Gastroesophageal sphincter (tissue), 4 donors: ENCODE measurements around the gene RNF126. TPM values are rescaled to one million over a fixed set of nuclear protein-coding genes. Genes with fewer than 3 reads are reported as not detected.

ENCODE experiments used
- ATAC-seq: fragments of 150-250 bp; one replicate; pipeline ENCODE4 v1.9.1; 2016; ENCODE audit warnings: mild to moderate bottlenecking, moderate library complexity
- H3K27ac ChIP-seq, 4 donors: fragments of 200-600 bp; sonication (generic) in 3 of 4; 1 replicate in 3 of 4; 2 replicates in 1 of 4; pipeline ENCODE4 v1.5.1; 2016 to 2019
- H3K27me3 ChIP-seq: fragments of 200-600 bp; sonication (generic); one replicate; pipeline ENCODE4 v1.5.1; 2019
- H3K36me3 ChIP-seq, 2 donors: fragments of 200-600 bp; sonication (generic); one replicate each; pipeline ENCODE4 v1.5.1; 2019; ENCODE audit warnings: control low read depth in 1 of 2
- H3K4me1 ChIP-seq, 3 donors: fragments of 200-600 bp; sonication (generic); 1 replicate in 2 of 3; 2 replicates in 1 of 3; pipeline ENCODE4 v1.5.1; 2016 to 2019; ENCODE audit warnings: control low read depth in 2 of 3
- H3K4me3 ChIP-seq, 2 donors: fragments of 200-600 bp; sonication (generic); one replicate each; pipeline ENCODE4 v1.5.1; 2019; ENCODE audit warnings: mild to moderate bottlenecking in 1 of 2, moderate library complexity in 1 of 2
- H3K9me3 ChIP-seq, 3 donors: fragments of 200-600 bp; sonication (generic); one replicate each; pipeline ENCODE4 v1.5.1; 2017 to 2019; ENCODE audit warnings: control low read depth in 2 of 3
- EP300 ChIP-seq: sonication (generic); formaldehyde crosslinking; IDR thresholded peaks from one replicate; pipeline ENCODE4 v1.6.1; 2017; ENCODE audit warnings: antibody characterized with exemption, mild to moderate bottlenecking
- POLR2A ChIP-seq, 2 donors: fragments of 450-650 bp; IDR thresholded peaks; one replicate each; pipeline ENCODE4 v1.6.1; 2017; ENCODE audit warnings: antibody characterized with exemption in 2 of 2, mild to moderate bottlenecking in 2 of 2, moderate library complexity in 1 of 2
- POLR2AphosphoS5 ChIP-seq: sonication (generic); formaldehyde crosslinking; IDR thresholded peaks from one replicate; pipeline ENCODE4 v1.6.1; 2017; ENCODE audit warnings: antibody characterized with exemption
- WGBS, 2 donors: methylation state at CpG; one replicate each; pipeline ENCODE4 v1.1.5; 2018; ENCODE audit warnings: low coverage in 1 of 2; 5-methylcytosine and 5-hydroxymethylcytosine counted together
- total RNA-seq, 4 donors: library from RNA; depleted of rRNA; stranded (reverse); fragments of >200 nt; gene quantifications; one replicate each; pipeline ENCODE4 v1.1.0, GENCODE V29; 2016
- TF ChIP-seq, protein P1 (sequence below), 4 experiments: fragments of 200-600 bp in 2 of 4; fragments of 450-650 bp in 2 of 4; sonication (generic) in 1 of 4; IDR thresholded peaks; one replicate each; pipeline ENCODE4 v1.5.1; 2017 to 2019; ENCODE audit warnings: antibody characterized with exemption in 4 of 4, mild to moderate bottlenecking in 2 of 4, moderate library complexity in 2 of 4

Gene RNF126
- total RNA-seq, 4 donors from 2014 or later = 47.7 to 57.9 (median 52.0) TPM

DNA sequence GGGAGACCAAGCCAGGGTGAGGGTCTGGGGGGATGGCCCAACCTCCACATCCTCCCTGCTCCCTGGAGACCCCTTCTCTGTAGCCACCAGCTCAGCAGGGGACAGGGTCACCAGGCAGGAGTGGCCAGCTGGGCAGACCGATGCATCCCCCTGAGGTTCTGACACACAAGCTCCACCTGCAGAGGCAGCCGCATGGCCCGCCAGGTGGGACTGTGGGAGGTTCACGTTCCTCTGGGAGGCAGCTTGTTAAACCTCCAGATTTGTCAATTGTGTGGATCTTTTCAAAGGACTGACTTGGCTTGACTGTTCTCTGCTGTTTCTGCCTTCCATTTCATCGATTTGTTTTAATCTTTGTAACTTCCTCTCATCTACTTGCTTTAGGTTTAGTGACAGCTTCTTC is 37.8 kb downstream of the RNF126 start:
- Histone ChIP-seq H3K4me3 (no peak overlapping the region), H3K27ac (no peak overlapping the region), H3K9me3 (no peaks in the 10 kb centered on the region), H3K4me1 (peaks cover 0 to 14% (median 0%) of the 10 kb centered on the region in 3 donors), H3K27me3 (no peaks in the 10 kb centered on the region), H3K36me3 (peaks cover 0 to 93% of the 10 kb centered on the region in 2 donors)
- TF ChIP-seq POLR2AphosphoS5 (no peak), EP300 (no peak), POLR2A (IDR thresholded peaks at IDR 0.05) (no peak)
- TF ChIP-seq, protein P1, sequence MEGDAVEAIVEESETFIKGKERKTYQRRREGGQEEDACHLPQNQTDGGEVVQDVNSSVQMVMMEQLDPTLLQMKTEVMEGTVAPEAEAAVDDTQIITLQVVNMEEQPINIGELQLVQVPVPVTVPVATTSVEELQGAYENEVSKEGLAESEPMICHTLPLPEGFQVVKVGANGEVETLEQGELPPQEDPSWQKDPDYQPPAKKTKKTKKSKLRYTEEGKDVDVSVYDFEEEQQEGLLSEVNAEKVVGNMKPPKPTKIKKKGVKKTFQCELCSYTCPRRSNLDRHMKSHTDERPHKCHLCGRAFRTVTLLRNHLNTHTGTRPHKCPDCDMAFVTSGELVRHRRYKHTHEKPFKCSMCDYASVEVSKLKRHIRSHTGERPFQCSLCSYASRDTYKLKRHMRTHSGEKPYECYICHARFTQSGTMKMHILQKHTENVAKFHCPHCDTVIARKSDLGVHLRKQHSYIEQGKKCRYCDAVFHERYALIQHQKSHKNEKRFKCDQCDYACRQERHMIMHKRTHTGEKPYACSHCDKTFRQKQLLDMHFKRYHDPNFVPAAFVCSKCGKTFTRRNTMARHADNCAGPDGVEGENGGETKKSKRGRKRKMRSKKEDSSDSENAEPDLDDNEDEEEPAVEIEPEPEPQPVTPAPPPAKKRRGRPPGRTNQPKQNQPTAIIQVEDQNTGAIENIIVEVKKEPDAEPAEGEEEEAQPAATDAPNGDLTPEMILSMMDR (IDR thresholded peaks at IDR 0.05) = no peak
- WGBS, 2 donors = 95% methylated on average over 5 of the region's 5 CpGs; no CpG with 5 or more reads in 1 of the 2 donors
- no peak for ATAC-seq

GRCh38 chr19:624433-625109 is 38.4 kb downstream of the RNF126 start:
- no peak for ATAC-seq
- Histone ChIP-seq H3K4me3 (no peak overlapping the region), H3K4me1 (peaks cover 0 to 7% (median 0%) of the 10 kb centered on the region in 3 donors), H3K27me3 (no peaks in the 10 kb centered on the region), H3K36me3 (peaks cover 0 to 93% of the 10 kb centered on the region in 2 donors), H3K9me3 (no peaks in the 10 kb centered on the region), H3K27ac (peak overlapping the region in 1 of 4 donors; percentile 17)
- TF ChIP-seq EP300 = no peak
- TF ChIP-seq POLR2AphosphoS5 = no peak
- TF ChIP-seq POLR2A (IDR thresholded peaks at IDR 0.05) = no peak
- TF ChIP-seq, protein P1 (IDR thresholded peaks at IDR 0.05) = no peak
- WGBS, 2 donors = 83 to 100% methylated on average over 1 to 2 of the region's 24 CpGs

DNA sequence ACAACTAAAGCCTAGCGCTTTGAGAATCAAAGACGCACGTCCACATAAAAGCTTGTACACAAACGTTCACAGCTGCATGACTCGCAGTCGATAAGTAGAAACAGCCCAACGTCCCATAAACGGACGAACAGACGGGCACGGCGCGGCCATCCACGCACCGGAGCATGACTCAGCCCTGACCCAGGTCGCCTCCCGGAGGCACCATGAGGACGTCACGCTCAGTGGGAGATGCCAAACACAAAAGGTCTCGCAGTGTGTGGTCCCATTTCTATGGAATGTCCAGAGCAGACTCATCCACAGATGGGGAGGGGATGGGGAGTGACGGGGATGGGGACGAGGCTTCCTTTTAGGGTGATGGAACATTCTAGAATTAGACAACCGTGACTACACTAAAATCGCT is 39.0 kb downstream of the RNF126 start:
- no peak for TF ChIP-seq POLR2AphosphoS5
- TF ChIP-seq POLR2A (IDR thresholded peaks at IDR 0.05) = no peak
- TF ChIP-seq, protein P1 (IDR thresholded peaks at IDR 0.05) = no peak
- no peak for TF ChIP-seq EP300
- H3K9me3 ChIP-seq = no peaks in the 10 kb centered on the region
- peaks cover 0 to 93% of the 10 kb centered on the region in 2 donors for H3K36me3 ChIP-seq
- no peaks in the 10 kb centered on the region for H3K27me3 ChIP-seq
- no peak overlapping the region for H3K4me3 ChIP-seq
- H3K27ac ChIP-seq = no peak overlapping the region
- 70 to 72% methylated on average over 8 to 24 of the region's 24 CpGs for WGBS, 2 donors
- H3K4me1 ChIP-seq = peaks cover 0 to 1% (median 0%) of the 10 kb centered on the region in 3 donors
- no peak for ATAC-seq

DNA sequence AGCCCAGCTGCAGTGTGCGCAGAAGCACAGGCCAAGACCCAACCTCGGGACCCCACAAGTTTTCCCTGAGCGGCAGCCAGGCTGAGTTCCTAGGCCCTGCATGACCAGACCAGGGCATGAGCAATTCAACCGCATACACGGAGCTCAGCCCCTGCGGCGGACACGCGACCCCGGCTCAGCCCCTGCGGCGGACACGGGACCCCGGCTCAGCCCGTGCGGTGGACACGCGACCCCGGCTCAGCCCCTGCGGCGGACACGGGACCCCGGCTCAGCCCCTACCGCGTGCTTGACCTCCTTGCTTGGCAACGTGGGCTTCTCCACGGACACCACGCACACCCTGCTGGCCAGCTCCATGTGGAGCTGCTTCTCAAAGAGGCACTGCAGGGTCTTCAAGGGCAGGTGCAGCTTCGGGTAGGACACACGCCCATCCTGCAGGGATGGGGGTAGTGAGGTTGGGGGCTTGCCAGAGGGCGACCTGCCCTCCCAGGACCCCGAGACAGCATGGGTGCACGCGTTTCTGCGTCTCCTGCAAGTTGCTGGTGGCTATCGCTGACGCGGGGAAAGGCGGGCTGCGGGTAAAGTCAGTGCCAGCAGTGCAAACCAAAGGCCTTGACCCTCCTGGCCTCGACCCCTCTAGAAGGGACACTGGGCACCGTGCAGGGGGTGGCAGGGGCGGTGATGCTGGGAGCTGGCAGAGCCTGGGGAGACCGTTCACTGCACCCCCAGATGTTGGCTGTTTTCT is 39.7 kb downstream of the RNF126 start:
- Histone ChIP-seq H3K9me3 (no peaks in the 10 kb centered on the region), H3K36me3 (peaks cover 0 to 93% of the 10 kb centered on the region in 2 donors), H3K27ac (peak overlapping the region in 1 of 4 donors; percentile 38), H3K4me3 (no peak overlapping the region), H3K4me1 (no peaks in the 10 kb centered on the region), H3K27me3 (peaks cover 3% of the 10 kb centered on the region)
- ATAC-seq = no peak
- 83 to 93% methylated on average over 1 to 3 of the region's 44 CpGs for WGBS, 2 donors
- TF ChIP-seq POLR2A (IDR thresholded peaks at IDR 0.05) (no peak), POLR2AphosphoS5 (no peak), EP300 (no peak)
- TF ChIP-seq, protein P1 (IDR thresholded peaks at IDR 0.05) = no peak
